ENCODE data around the gene PLCH1.

The PLCH1 gene

DNA sequence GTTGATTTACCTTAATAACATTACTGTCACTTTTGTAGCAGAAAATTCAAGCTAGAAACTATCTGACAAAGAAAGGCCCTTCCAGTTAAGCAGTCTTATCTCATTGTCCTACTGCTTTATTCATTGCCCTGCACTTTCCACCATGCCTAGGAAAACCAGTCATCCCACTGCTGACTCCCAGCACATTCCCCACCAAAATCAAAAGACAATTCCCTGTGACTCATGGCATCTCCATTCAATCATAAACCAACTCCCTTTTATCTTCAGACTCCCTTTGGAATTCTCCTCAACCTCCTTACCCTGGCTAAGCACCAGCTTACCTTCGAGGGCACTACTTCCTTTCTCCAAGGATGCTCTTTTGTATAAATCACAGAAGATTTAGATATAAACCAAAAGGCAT is 184.3 kb downstream of the PLCH1 start:
- TF ChIP-seq, protein P1, sequence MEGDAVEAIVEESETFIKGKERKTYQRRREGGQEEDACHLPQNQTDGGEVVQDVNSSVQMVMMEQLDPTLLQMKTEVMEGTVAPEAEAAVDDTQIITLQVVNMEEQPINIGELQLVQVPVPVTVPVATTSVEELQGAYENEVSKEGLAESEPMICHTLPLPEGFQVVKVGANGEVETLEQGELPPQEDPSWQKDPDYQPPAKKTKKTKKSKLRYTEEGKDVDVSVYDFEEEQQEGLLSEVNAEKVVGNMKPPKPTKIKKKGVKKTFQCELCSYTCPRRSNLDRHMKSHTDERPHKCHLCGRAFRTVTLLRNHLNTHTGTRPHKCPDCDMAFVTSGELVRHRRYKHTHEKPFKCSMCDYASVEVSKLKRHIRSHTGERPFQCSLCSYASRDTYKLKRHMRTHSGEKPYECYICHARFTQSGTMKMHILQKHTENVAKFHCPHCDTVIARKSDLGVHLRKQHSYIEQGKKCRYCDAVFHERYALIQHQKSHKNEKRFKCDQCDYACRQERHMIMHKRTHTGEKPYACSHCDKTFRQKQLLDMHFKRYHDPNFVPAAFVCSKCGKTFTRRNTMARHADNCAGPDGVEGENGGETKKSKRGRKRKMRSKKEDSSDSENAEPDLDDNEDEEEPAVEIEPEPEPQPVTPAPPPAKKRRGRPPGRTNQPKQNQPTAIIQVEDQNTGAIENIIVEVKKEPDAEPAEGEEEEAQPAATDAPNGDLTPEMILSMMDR (IDR thresholded peaks at IDR 0.05; ENCODE audit: low read depth, low read length), result no peak
- no peak overlapping the region for H3K4me3 ChIP-seq (replicated peaks in 1 of 2; ENCODE audit: low read depth in 2 of 2, low read length in 2 of 2)
- DNase-seq (ENCODE audit: low read depth in 2 of 2), result no peak

DNA sequence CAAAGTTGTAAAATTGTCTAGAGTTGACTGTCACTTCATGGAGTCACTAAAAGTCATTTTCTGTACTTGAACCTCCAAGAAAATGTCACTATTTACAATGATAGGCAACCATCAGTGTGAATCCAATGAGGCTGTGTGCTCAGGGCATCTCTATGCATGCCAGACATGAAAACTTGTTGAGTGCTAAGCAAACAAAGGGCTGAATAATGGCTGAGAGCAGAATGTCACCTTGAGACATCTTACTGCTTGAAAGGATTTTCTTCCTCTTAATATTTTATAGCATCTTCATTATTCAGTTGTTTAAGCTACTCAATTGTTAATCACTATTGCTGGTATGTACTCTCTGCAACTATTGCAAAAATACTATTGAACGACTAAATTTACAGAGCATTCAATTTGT is 184.7 kb downstream of the PLCH1 start:
- no peak overlapping the region for H3K4me3 ChIP-seq (replicated peaks in 1 of 2; ENCODE audit: low read depth in 2 of 2, low read length in 2 of 2)
- DNase-seq (ENCODE audit: low read depth in 2 of 2), result no peak
- TF ChIP-seq, protein P1 (IDR thresholded peaks at IDR 0.05; ENCODE audit: low read depth, low read length), result no peak

DNA sequence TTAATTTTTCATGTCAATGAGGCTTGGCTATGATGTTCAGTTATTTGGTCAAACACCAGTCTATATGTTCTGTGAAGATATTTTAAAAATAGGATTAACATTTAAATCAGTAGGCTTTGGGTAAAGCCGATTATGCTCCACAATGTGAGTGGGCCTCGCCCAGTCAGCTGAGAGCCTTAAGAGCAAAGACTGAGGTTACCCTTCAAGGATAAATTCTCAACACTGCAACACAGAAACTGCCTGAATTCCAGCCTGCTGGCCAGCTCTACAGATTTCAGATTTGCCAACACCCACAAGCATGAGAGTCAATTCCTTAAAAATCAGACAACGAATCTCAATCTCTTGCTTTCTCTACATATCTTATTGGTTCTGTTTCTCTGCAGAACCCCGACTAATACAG is 188.3 kb downstream of the PLCH1 start:
- H3K4me3 ChIP-seq (replicated peaks in 1 of 2; ENCODE audit: low read depth in 2 of 2, low read length in 2 of 2), result no peak overlapping the region
- TF ChIP-seq, protein P1 (IDR thresholded peaks at IDR 0.05; ENCODE audit: low read depth, low read length), result no peak
- DNase-seq (ENCODE audit: low read depth in 2 of 2), result no peak

DNA sequence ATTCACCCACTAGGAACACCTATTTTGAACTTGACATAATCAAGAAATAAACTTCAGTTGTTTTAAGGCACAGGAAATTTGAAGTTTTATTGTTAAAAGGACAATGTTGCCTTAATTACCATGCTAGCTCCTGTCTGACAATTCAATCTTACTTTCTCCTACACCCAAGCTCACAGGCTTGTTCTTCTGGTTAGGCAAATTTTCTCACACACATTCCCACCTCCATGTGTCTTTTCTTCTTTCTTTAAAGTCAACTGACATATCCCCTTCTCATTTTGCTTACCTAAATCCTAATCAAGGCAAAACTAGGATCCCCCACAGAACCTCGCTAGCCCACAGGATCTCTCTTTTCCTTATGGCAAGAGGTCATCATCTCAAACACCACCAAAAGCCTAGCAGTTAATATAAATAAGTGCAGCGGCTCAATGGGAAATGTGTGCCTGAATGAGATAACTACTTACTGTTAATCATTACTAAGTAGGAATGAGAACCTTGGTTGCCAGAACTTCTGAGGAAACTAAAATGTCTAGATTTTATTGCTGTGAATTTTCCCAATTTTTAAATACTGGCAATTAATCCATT is 189.3 kb downstream of the PLCH1 start:
- TF ChIP-seq, protein P1 (IDR thresholded peaks at IDR 0.05; ENCODE audit: low read depth, low read length), result no peak
- no peak overlapping the region for H3K4me3 ChIP-seq (replicated peaks in 1 of 2; ENCODE audit: low read depth in 2 of 2, low read length in 2 of 2)
- no peak for DNase-seq (ENCODE audit: low read depth in 2 of 2)

DNA sequence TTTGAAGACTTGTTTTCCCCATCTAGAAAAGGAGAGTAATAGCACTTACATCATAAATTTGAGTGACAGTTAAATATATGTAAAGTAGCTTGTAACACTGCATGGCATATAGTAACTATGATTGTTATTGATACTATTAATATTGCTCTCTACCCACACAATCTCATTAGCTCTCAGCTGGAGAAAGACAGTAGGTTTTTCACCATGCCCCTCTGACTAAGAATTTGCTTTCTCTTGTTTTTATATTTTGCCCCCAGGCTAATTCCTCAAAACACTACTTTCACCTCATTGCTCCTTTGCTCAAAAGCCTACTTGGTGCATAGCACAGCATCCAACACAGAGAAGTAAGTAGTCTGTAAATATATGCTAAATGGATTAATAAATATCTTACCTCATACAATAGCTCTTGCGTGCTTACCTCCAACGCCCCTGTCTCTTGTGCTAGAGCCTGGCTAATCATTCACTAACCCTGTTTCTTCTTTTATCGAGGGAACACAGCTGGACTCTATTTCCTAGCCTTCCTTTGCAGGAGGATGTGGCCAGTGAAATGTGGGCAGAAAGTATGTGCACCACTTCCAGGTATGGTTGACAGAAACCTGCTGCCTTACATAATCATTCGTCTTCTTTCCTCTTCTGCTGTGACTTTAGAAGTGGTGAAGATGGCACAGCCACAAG is 190.0 kb downstream of the PLCH1 start:
- TF ChIP-seq, protein P1 (IDR thresholded peaks at IDR 0.05; ENCODE audit: low read depth, low read length), result no peak
- DNase-seq (ENCODE audit: low read depth in 2 of 2), result no peak
- H3K4me3 ChIP-seq (replicated peaks in 1 of 2; ENCODE audit: low read depth in 2 of 2, low read length in 2 of 2), result no peak overlapping the region

DNA sequence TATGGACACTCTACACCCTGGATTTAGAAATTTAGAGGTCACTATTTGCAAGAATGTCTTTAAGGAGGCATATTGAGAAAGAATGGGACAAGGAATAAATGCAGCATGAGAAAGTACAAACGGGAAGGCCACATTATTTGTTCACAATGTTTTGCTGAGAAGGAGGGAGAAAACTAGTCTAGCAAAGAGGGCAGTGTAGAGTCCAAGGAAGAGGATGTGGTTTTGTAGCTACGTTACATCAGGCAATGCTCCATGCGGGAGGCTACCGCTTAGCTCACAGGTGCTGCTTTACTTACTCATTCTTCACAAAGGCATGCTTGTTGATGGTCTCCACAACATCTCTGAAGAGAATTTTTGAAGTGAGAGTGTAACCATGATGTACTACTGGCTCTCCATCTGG is 191.1 kb downstream of the PLCH1 start:
- DNase-seq (ENCODE audit: low read depth in 2 of 2), result no peak
- no peak overlapping the region for H3K4me3 ChIP-seq (replicated peaks in 1 of 2; ENCODE audit: low read depth in 2 of 2, low read length in 2 of 2)
- TF ChIP-seq, protein P1 (IDR thresholded peaks at IDR 0.05; ENCODE audit: low read depth, low read length), result no peak
